Gastroesophageal sphincter (tissue), 3 donors: Measurements from ENCODE around the gene PIP5KL1.

Source experiments
- EP300 ChIP-seq: sonication (generic); formaldehyde crosslinking; IDR thresholded peaks from one replicate; pipeline ENCODE4 v1.6.1; 2017; ENCODE audit warnings: antibody characterized with exemption, mild to moderate bottlenecking
- POLR2A ChIP-seq, 2 donors: fragments of 450-650 bp; IDR thresholded peaks; one replicate each; pipeline ENCODE4 v1.6.1; 2017; ENCODE audit warnings: antibody characterized with exemption in 2 of 2, mild to moderate bottlenecking in 2 of 2, moderate library complexity in 1 of 2
- POLR2AphosphoS5 ChIP-seq: sonication (generic); formaldehyde crosslinking; IDR thresholded peaks from one replicate; pipeline ENCODE4 v1.6.1; 2017; ENCODE audit warnings: antibody characterized with exemption
- TF ChIP-seq, protein P1 (sequence below), 4 experiments: fragments of 200-600 bp in 2 of 4; fragments of 450-650 bp in 2 of 4; sonication (generic) in 1 of 4; IDR thresholded peaks; one replicate each; pipeline ENCODE4 v1.5.1; 2017 to 2019; ENCODE audit warnings: antibody characterized with exemption in 4 of 4, mild to moderate bottlenecking in 2 of 4, moderate library complexity in 2 of 4

DNA sequence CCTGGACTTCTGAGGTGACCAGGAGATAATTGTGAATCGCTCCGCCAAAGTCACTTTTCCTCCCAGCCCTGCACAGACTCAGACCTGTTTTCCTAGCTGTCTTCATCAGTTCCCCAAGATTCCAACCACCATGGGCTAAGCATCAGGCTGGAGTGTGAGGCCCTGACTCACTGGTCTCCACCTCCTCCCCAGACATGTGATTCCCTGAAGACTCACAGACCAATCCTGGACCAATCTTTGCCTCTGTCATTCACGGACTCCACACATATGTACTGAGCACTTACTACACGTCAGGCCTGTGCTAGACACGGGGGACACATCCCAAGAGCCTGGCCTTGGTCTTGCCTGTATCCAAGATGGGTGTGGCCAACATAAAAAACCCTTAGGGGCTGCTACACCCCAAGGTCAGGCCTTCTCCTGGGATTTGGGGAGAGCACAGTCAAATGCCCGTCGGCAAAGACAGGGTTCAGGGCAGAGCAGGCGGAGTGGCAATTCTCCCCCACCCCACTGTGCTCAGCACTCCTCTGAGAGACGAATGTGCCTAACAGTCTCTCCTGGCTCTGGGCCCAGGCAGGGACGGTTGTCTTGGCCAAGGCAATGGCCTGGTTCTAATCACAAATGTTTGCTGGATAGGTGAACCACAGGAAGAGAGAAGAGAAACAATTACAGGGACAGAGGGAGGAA, 38.3 kb upstream of the PIP5KL1 start:
- no peak for TF ChIP-seq POLR2A (IDR thresholded peaks at IDR 0.05)
- TF ChIP-seq, protein P1, sequence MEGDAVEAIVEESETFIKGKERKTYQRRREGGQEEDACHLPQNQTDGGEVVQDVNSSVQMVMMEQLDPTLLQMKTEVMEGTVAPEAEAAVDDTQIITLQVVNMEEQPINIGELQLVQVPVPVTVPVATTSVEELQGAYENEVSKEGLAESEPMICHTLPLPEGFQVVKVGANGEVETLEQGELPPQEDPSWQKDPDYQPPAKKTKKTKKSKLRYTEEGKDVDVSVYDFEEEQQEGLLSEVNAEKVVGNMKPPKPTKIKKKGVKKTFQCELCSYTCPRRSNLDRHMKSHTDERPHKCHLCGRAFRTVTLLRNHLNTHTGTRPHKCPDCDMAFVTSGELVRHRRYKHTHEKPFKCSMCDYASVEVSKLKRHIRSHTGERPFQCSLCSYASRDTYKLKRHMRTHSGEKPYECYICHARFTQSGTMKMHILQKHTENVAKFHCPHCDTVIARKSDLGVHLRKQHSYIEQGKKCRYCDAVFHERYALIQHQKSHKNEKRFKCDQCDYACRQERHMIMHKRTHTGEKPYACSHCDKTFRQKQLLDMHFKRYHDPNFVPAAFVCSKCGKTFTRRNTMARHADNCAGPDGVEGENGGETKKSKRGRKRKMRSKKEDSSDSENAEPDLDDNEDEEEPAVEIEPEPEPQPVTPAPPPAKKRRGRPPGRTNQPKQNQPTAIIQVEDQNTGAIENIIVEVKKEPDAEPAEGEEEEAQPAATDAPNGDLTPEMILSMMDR (IDR thresholded peaks at IDR 0.05), result no peak
- peak; percentile 68 for TF ChIP-seq POLR2AphosphoS5
- TF ChIP-seq EP300, result no peak
